HG03378 (cell line): ENCODE results near the gene DYSF.
"Not testable (repeated sequence)": the region's sequence is repeated elsewhere in the genome, so short reads cannot be mapped to it uniquely, and the experiment has no call there.

Experiments
- ATAC-seq: cut with Tn5 transposase; IDR thresholded peaks from one replicate; pipeline ENCODE4 v1.9.1; 2021; ENCODE audit warnings: mild to moderate bottlenecking, moderate library complexity; ENCODE audit not compliant: unreplicated experiment

The DYSF gene

DNA sequence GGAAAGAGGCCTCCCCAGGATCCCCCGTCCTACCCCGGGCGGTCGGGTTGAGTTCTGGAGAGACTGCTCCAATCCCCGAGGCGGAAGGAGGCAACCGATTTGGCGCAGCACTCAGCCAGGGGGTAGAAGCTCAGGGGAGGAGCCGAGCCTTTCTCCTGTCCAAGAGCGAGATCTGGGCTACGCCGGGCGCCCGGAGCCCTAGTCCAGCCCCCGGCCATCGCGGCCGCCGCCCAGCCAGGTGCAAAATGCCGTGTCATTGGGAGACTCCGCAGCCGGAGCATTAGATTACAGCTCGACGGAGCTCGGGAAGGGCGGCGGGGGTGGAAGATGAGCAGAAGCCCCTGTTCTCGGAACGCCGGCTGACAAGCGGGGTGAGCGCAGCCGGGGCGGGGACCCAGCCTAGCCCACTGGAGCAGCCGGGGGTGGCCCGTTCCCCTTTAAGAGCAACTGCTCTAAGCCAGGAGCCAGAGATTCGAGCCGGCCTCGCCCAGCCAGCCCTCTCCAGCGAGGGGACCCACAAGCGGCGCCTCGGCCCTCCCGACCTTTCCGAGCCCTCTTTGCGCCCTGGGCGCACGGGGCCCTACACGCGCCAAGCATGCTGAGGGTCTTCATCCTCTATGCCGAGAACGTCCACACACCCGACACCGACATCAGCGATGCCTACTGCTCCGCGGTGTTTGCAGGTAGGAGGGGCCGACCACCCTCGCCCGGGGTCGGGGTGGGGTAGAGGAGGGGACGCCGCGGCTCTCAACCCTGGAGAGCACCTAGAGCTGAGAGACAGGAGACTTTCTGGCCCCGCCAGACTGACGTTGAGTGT lies at the start of gene DYSF:
TSS of gene DYSF (plus strand) at position 158 of the 817 bp plus-strand sequence.
- ATAC-seq: no peak

GRCh38 chr2:71409611-71410010 lies 43.8 kb upstream of the DYSF start:
- ATAC-seq: no peak

DNA sequence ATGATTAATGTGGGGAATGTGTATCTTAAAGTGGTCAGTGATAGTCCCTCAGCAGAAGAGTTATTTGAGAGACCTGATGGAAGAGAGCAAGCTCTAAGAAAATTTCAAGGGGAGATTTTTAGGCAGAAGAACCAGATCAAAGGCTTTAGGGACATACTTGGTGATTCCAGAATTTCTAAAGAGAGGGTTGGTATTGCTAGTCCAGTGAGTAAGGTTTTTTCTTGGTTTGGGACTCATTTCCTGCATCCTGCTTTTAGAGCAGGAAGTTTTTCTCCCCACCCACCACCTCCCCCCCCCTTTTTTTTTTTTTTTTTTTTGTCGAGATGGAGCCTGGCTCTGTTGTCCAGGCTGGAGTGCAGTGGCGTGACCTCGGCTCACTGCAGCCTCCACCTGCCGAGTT lies 42.7 kb upstream of the DYSF start:
- no peak for ATAC-seq

DNA sequence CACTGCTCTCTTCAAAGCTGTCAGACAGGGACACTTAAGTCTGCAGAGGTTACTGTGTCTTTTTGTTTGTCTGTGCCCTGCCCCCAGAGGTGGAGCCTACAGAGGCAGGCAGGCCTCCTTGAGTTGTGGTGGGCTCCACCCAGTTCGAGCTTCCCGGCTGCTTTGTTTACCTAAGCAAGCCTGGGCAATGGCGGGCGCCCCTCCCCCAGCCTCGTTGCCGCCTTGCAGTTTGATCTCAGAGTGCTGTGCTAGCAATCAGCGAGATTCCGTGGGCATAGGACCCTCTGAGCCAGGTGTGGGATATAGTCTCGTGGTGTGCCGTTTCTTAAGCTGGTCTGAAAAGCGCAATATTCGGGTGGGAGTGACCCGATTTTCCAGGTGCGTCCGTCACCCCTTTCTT lies 36.5 kb upstream of the DYSF start:
- not testable (repeated sequence) for ATAC-seq

DNA sequence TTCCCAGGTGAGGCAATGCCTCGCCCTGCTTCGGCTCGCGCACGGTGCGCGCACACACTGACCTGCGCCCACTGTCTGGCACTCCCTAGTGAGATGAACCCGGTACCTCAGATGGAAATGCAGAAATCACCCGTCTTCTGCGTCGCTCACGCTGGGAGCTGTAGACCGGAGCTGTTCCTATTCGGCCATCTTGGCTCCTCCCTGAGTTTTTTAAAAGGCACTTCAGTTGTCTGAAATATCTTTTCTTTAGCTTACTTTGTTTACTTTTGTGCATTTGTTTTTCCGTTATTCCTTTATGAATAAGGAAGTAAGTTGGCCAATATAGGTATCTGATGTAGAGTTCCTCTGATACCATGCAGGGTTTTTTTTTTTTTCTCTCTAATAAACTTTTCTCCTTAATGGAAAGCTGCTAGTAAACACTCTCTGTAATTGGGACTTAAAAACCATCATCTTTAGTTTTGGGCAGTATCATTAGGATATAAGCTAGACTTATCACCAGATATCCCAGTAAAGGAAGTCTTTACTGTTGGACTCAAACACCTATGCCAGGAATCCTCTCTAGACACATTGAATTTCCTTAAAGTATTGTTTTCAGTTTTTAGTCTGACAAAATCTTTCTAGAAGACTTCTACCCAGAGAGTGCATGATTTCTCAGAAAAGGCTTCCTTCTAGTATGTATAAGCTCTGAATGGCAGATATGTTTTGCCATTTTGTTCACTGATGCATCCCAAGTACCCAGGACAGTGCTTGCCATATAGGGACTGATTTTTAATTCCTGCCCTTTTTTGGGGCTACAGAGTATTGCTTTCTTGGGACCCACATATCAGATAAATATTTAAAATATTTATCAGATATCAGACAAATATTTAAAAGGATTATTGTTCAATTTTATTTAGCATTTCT lies 35.8 kb upstream of the DYSF start:
- ATAC-seq: no peak

- ATAC-seq: no peak
These were observed 34.2 kb upstream of the DYSF start for GRCh38 chr2:71419145-71419544.

GRCh38 chr2:71419976-71420375 lies 33.4 kb upstream of the DYSF start:
- no peak for ATAC-seq

- ATAC-seq: no peak
These were observed 30.6 kb upstream of the DYSF start for GRCh38 chr2:71422786-71423185.

- ATAC-seq: no peak
These were observed 29.4 kb upstream of the DYSF start for GRCh38 chr2:71423817-71424420.

DNA sequence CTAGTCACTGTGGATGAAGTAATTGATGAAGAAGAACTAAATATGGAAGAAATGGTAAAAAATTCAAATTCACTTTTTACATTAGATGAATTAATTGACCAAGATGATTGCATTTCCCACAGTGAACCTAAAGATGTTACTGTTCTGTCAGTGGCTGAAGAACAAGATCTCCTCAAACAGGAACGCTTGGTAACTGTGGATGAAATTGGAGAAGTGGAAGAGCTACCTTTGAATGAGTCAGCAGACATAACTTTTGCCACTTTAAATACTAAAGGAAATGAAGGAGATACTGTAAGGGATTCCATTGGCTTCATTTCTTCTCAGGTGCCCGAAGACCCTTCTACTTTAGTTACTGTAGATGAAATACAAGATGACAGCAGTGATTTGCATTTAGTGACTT lies 26.6 kb upstream of the DYSF start:
- ATAC-seq: no peak

- ATAC-seq: no peak
These were observed 24.6 kb upstream of the DYSF start for GRCh38 chr2:71428472-71429383.

- ATAC-seq: not testable (repeated sequence)
These were observed 8.2 kb upstream of the DYSF start for GRCh38 chr2:71445142-71445541.

GRCh38 chr2:71446505-71446904 lies 6.9 kb upstream of the DYSF start:
- ATAC-seq: no peak

- no peak for ATAC-seq
These were observed 4.0 kb upstream of the DYSF start for GRCh38 chr2:71449343-71449742.

DNA sequence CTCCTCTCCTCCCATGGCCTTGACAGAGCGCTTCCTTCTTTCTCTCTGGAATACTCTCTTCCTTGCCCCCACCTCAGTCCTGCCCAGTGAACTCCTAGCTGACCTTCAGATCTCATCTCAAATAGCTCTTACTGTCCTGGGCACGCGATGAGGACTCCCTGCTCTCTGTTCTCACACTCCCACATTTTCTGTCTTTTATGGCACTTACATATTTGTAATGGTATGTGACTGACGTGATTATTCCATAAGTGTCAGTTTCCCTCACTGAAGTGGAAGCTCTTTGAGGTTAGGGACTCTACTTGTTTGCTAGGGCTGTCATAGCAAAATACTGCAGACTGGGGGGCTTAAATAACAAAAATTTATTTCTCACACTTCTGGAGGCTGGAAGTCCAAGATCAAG lies 1.7 kb upstream of the DYSF start:
- ATAC-seq: no peak

DNA sequence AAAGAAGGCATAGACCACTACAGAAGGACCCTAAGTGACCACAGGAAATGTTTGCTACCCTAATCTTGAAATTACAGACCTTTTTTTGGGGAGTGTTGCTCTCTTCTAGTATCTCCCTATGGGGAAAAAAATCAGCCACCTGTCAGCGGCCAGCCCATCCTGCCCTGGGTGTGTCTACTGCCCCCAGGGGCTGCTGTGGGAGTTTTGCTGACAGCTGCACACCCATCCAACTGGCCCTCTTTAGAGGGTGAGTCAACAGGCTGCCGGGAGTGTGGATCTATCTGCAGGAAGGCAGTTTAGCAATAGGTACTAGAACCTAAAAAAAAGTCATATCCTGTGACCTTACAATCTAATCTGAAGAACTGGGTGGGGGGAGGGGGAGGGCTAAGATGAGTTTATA lies 796 bp upstream of the DYSF start:
- no peak for ATAC-seq

DNA sequence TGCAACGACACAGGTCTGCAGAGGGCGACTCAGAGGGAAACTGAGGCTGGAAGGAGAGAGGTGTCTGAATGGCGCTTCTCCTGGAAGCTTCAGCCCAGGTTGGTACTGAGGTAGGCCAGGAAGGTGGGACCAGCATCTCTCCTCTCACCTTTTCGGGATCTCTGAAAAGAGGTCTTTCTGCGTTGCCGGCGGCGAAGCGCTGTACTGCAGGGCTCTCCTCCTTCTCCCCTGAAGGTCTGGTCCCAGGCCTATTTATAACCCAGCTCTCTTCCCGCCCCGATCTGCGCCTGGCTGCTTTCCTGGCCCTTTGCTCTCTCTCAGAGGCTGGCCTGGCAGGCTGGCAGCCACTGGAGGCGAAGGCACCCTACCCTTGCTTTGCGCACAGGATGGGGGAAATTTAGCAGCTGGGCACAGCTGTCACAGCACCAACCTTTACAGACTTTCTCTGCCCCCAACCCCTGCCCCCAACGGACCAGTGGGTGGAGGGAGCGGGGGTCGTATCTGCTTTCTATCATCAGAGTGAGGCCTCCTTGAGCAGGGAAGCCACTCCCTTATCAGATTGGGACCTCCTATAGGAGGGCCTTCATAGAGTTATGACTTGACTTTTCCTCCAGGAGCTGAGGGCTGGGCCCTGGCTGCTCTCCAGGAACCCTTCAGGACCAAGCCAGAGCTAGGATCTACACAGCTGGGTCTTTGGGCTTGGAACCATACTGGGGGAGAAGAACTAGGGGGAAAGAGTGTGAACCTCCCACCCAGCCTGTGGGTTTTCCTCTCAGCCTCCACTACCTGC lies 1.1 kb downstream of the DYSF start:
- ATAC-seq: no peak

- no peak for ATAC-seq
These were observed 1.8 kb downstream of the DYSF start for GRCh38 chr2:71455011-71455740.
